Stomach (tissue), 19 donors: ENCODE data around the gene HIGD1B. TPM values are rescaled to one million over a fixed set of nuclear protein-coding genes. Genes with fewer than 3 reads are reported as not detected.

Source experiments
- DNase-seq, 2 donors: peaks; one replicate each; pipeline versions ENCODE4 v3.0.0 to v3.0.0-alpha.2; 2013 to 2019
- H3K27ac ChIP-seq, 5 donors: fragments of 200-600 bp in 4 of 5; sonication (generic) in 4 of 5; one replicate each; pipeline ENCODE4 v1.5.1; 2013 to 2019; ENCODE audit warnings: mild to moderate bottlenecking in 1 of 5, moderate library complexity in 1 of 5
- H3K27me3 ChIP-seq, 3 donors: fragments of 200-600 bp; sonication (generic); one replicate each; pipeline ENCODE4 v1.5.1; 2017 to 2019; ENCODE audit warnings: mixed run types in 1 of 3
- H3K36me3 ChIP-seq, 4 donors: fragments of 200-600 bp; sonication (generic); 1 replicate in 3 of 4; 2 replicates in 1 of 4; pipeline ENCODE4 v1.5.1; 2016 to 2019
- H3K4me1 ChIP-seq, 4 donors: fragments of 200-600 bp; sonication (generic); one replicate each; pipeline ENCODE4 v1.5.1; 2016 to 2019
- H3K4me3 ChIP-seq, 4 donors: fragments of 200-600 bp; sonication (generic) in 3 of 4; one replicate each; pipeline ENCODE4 v1.5.1; 2016 to 2019; ENCODE audit warnings: mild to moderate bottlenecking in 1 of 4
- H3K9me3 ChIP-seq, 4 donors: fragments of 200-600 bp; sonication (generic); one replicate each; pipeline ENCODE4 v1.5.1; 2016 to 2019
- CTCF ChIP-seq, 7 experiments: fragments of 450-650 bp in 4 of 7; fragments of 200-600 bp in 3 of 7; sonication (generic) in 3 of 7; IDR thresholded peaks; one replicate each; pipeline ENCODE4 v1.5.1; 2016 to 2019; ENCODE audit warnings: antibody characterized with exemption in 7 of 7, control low read depth in 2 of 7, mild to moderate bottlenecking in 1 of 7
- EP300 ChIP-seq: sonication (generic); formaldehyde crosslinking; IDR thresholded peaks from one replicate; pipeline ENCODE4 v1.6.1; 2017; ENCODE audit warnings: antibody characterized with exemption
- POLR2A ChIP-seq, 4 donors: fragments of 450-650 bp; IDR thresholded peaks; one replicate each; pipeline ENCODE4 v1.6.1; 2016; ENCODE audit warnings: antibody characterized with exemption in 4 of 4, control low read depth in 2 of 4, mild to moderate bottlenecking in 1 of 4, moderate library complexity in 1 of 4
- POLR2AphosphoS5 ChIP-seq, 3 donors: sonication (generic); formaldehyde crosslinking; IDR thresholded peaks; one replicate each; pipeline ENCODE4 v1.6.1; 2016; ENCODE audit warnings: antibody characterized with exemption in 3 of 3
- WGBS, 5 donors: extraction: QIAGEN DNeasy Blood & Tissue Kit in 3 of 5; methylation state at CpG; one replicate each; pipeline versions ENCODE4 v1.1.5 to v1.1.7; 2013 to 2018; 5-methylcytosine and 5-hydroxymethylcytosine counted together
- intact Hi-C: fragments of 100-400 bp; cut with DNase I; formaldehyde crosslinking; loops from one replicate; pipeline ENCODE4 v1.15.1; 2023; ENCODE audit warnings: low total_unique reads
- long read RNA-seq, 10 donors: transcript quantifications; one replicate each; lab custom pipeline, GENCODE V29; 2026
- polyA plus RNA-seq, 3 donors: library from polyadenylated mRNA; stranded (reverse); fragments of 200-250 nt; gene quantifications; one replicate each; pipeline ENCODE4 v1.2.3, GENCODE V29; 2013
- total RNA-seq, 5 donors: library from RNA; depleted of rRNA; stranded (reverse); fragments of >200 nt; gene quantifications; one replicate each; pipeline versions ENCODE4 v1.1.0 to v1.2.3, GENCODE V29; 2014 to 2016
- donor health status: healthy with polysubstance abuse.
- donor health status: Bipolar disorder and iron deficiency.
- donor health status: healthy.

Gene HIGD1B
- total RNA-seq (under 1 TPM in 1 of 5 donors, not detected in 4; 0.92 TPM), polyA plus RNA-seq (1 to 10 TPM; 2.1 to 5.4 (median 2.4) TPM)
- long read RNA-seq, donor 1, partial matches to known transcripts: 0 of 2 reads
- long read RNA-seq, donor 1, other reads (novel, unspliced or antisense): 0 of 2 reads
- long read RNA-seq, donor 2, partial matches to known transcripts: 0 of 3 reads
- long read RNA-seq, donor 2, other reads (novel, unspliced or antisense): 0 of 3 reads
- long read RNA-seq, donor 3: 0 reads
- long read RNA-seq, donor 4: 0 reads
- long read RNA-seq, donor 5, partial matches to known transcripts: 0 of 2 reads
- long read RNA-seq, donor 5, other reads (novel, unspliced or antisense): 0 of 2 reads
- long read RNA-seq, donor 6, partial matches to known transcripts: 0 of 3 reads
- long read RNA-seq, donor 6, other reads (novel, unspliced or antisense): 0 of 3 reads
- long read RNA-seq, donor 7, partial matches to known transcripts: 0 of 7 reads
- long read RNA-seq, donor 7, other reads (novel, unspliced or antisense): 0 of 7 reads
- long read RNA-seq, donor 8: 0 reads
- long read RNA-seq, donor 9: 0 reads
- long read RNA-seq, donor 10: 0 reads

DNA sequence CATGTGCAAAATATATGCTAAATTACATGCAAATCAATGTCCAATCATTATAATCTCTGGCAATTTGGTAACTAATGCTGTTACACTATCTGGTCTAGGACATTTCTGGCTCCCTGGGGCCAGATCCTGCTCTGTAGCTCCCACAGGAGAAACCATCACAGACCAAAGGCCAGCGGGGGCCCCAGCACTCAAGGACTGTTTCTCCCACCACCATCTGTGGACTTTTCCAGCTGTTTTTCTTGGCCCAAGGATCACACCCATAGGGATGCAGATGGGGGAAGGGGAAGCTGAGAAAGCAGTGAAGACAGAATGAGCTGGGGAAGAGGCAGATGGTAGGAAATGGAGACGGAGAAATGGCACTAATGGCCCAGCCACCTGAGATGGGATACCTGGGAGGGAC is at the start of gene HIGD1B:
TSS of gene HIGD1B (plus strand) at position 298 of the 400 bp plus-strand sequence. CDS start 270 bp downstream, outside the sequence.
- Histone ChIP-seq H3K4me1 (peaks cover 0 to 9% (median 0%) of the 10 kb centered on the region in 4 donors), H3K36me3 (peaks cover 20 to 37% (median 33%) of the 10 kb centered on the region in 4 donors), H3K9me3 (no peaks in the 10 kb centered on the region), H3K27ac (peak within 1 kb of the TSS in 1 of 5 donors; percentile 14), H3K4me3 (no peak within 1 kb of the TSS), H3K27me3 (no peaks in the 10 kb centered on the region)
- 61 to 81% (median 72%) methylated on average over 2 of the region's 2 CpGs for WGBS, 5 donors
- TF ChIP-seq CTCF (IDR thresholded peaks at IDR 0.05) (no peak), POLR2AphosphoS5 (IDR thresholded peaks at IDR 0.05) (no peak), POLR2A (IDR thresholded peaks at IDR 0.05) (no peak), EP300 (no peak)
- intact Hi-C loops: no loop called here
- peak in 1 of 2 donors; percentile 56 for DNase-seq

GRCh38 chr17:44798356-44798755 is 49.3 kb upstream of the HIGD1B start:
- DNase-seq: no peak
- H3K9me3 ChIP-seq: no peaks in the 10 kb centered on the region
- TF ChIP-seq CTCF (IDR thresholded peaks at IDR 0.05) (no peak), EP300 (no peak), POLR2A (IDR thresholded peaks at IDR 0.05) (no peak), POLR2AphosphoS5 (IDR thresholded peaks at IDR 0.05) (no peak)
- peaks cover 0 to 59% (median 5%) of the 10 kb centered on the region in 4 donors for H3K4me1 ChIP-seq
- H3K4me3 ChIP-seq: no peak overlapping the region
- intact Hi-C loops: no loop called here
- 54 to 65% (median 58%) methylated on average over 2 of the region's 2 CpGs for WGBS, 5 donors
- H3K27ac ChIP-seq: peak overlapping the region in 4 of 5 donors; percentile 62 to 81 (median 80)
- H3K27me3 ChIP-seq: no peaks in the 10 kb centered on the region
- H3K36me3 ChIP-seq: no peaks in the 10 kb centered on the region

DNA sequence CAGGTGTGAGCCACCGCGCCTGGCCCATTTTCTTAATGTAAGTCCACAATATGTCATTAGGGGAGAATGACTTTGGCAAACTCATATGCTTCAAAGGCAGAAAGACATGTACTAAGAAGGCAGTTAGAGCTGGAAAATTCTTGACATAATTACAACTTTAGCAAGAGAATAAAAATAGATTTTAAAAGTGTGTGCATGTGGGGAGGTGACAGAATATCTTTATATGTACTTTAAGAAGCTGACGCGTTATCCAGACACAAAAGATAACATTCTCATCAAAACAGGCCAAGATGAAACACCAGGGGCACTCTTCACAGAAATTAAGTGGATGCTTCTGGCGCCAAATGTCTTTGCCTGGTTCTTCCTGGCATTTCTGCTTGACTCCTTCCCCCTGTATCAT is 45.8 kb upstream of the HIGD1B start:
- Histone ChIP-seq H3K9me3 (no peaks in the 10 kb centered on the region), H3K27ac (peak overlapping the region in 3 of 5 donors; percentile 22 to 78 (median 56)), H3K4me1 (peaks cover 0 to 50% (median under 1%) of the 10 kb centered on the region in 4 donors), H3K27me3 (no peaks in the 10 kb centered on the region), H3K36me3 (peaks cover 0 to 10% (median 0%) of the 10 kb centered on the region in 4 donors), H3K4me3 (no peak overlapping the region)
- DNase-seq: no peak
- 83 to 97% (median 87%) methylated on average over 5 of the region's 5 CpGs for WGBS, 5 donors
- intact Hi-C loops: no loop called here
- TF ChIP-seq EP300 (no peak), POLR2AphosphoS5 (IDR thresholded peaks at IDR 0.05) (peak in 1 of 3 donors; percentile 22)

- Histone ChIP-seq H3K9me3 (no peaks in the 10 kb centered on the region), H3K36me3 (peaks cover 0 to 10% (median 0%) of the 10 kb centered on the region in 4 donors), H3K4me1 (peaks cover 0 to 52% (median 2%) of the 10 kb centered on the region in 4 donors), H3K27me3 (no peaks in the 10 kb centered on the region), H3K4me3 (no peak overlapping the region), H3K27ac (peak overlapping the region in 2 of 5 donors; percentile 58 to 78)
- TF ChIP-seq EP300: peak; percentile 66
- no peak for TF ChIP-seq POLR2A (IDR thresholded peaks at IDR 0.05)
- TF ChIP-seq POLR2AphosphoS5 (IDR thresholded peaks at IDR 0.05): peak in 2 of 3 donors; percentile 60 to 82
- no peak for TF ChIP-seq CTCF (IDR thresholded peaks at IDR 0.05)
- intact Hi-C loops: no loop called here
- DNase-seq: peak in 1 of 2 donors; percentile 76
- 70 to 88% (median 78%) methylated on average over 9 to 10 of the region's 10 CpGs for WGBS, 5 donors
These were observed 43.2 kb upstream of the HIGD1B start for GRCh38 chr17:44804302-44805089.
